Left cardiac atrium (tissue), 4 donors: Measurements from ENCODE around the gene KRT7. TPM values are rescaled to one million over a fixed set of nuclear protein-coding genes. Genes with fewer than 3 reads are reported as not detected.

Experiments
- ATAC-seq, 2 donors: fragments of 200-7000 bp; cut with Tn5 transposase; one replicate each; pipeline ENCODE4 v1.9.1; 2020; ENCODE audit warnings: mild to moderate bottlenecking in 2 of 2, moderate library complexity in 2 of 2
- DNase-seq: peaks from one replicate; pipeline ENCODE4 v3.0.0-alpha.2; 2020
- intact Hi-C, 2 donors: fragments of 100-400 bp; cut with DNase I; formaldehyde crosslinking; loops; one replicate each; pipeline versions ENCODE4 v1.14.1 to v1.15.1; 2022 to 2023
- total RNA-seq, 2 donors: library from RNA; stranded (reverse); fragmentation: NEBNext Ultra II Directional; extraction: Animal tissue kit (Norgen Biotek cat#: 25700); gene quantifications; one replicate each; pipeline ENCODE4 v1.2.1, GENCODE V29; 2021
- donor health status: DM: no; HTN: yes; CAD: no.
- donor health status: DM: no; HTN: yes; CAD: no; lungs with severe emphysema.
- donor health status: DM: yes; HTN: yes; CAD: no.
- donor health status: Dilated cardiomyopathy.

Gene KRT7
- total RNA-seq, 2 donors from 2014 or later: 1.0 to 34.3 TPM

- ATAC-seq (no peak), DNase-seq (peak; percentile 19)
- intact Hi-C loops: no loop called here
Measured at GRCh38 chr12:52208424-52209165, 24.4 kb upstream of the KRT7 start.

- intact Hi-C loops: no loop called here
- ATAC-seq (no peak), DNase-seq (peak; percentile 11)
Measured at GRCh38 chr12:52209321-52209720, 23.7 kb upstream of the KRT7 start.

GRCh38 chr12:52210186-52210924 is 22.7 kb upstream of the KRT7 start:
- intact Hi-C loops: loop anchor here in 1 of 2 donors (10.0 kb wide), 1 partner anchor 64 kb away; the partner anchor contains the start of gene KRT86
- DNase-seq (peak; percentile 35), ATAC-seq (peak; percentile 23 to 58)

GRCh38 chr12:52210925-52211650 is 22.0 kb upstream of the KRT7 start:
- ATAC-seq (no peak), DNase-seq (peak; percentile 18)
- intact Hi-C loops: loop anchor here in 1 of 2 donors (10.0 kb wide), 1 partner anchor 64 kb away; the partner anchor contains the start of gene KRT86

GRCh38 chr12:52211716-52212585 is 21.1 kb upstream of the KRT7 start:
- no peak for ATAC-seq
- intact Hi-C loops: loop anchor here in 1 of 2 donors (2.0 to 10.0 kb wide), 2 partner anchors 55 to 63 kb away; partner anchors contain the start of gene KRT86

GRCh38 chr12:52212701-52213563 is 20.1 kb upstream of the KRT7 start:
- intact Hi-C loops: loop anchor here in 1 of 2 donors (2.0 to 10.0 kb wide), 2 partner anchors 56 to 62 kb away; partner anchors contain the start of gene KRT86
- ATAC-seq (no peak), DNase-seq (peak; percentile 7)

More at GRCh38 chr12:52211716-52212585, 21.1 kb upstream of the KRT7 start:
- peak; percentile 6 for DNase-seq

GRCh38 chr12:52213564-52214420 is 19.3 kb upstream of the KRT7 start:
- DNase-seq (peak; percentile 67), ATAC-seq (peak; percentile 75 to 84)
- intact Hi-C loops: loop anchor here in 1 of 2 donors (2.0 to 10.0 kb wide), 2 partner anchors 57 to 61 kb away; partner anchors contain the start of gene KRT86

- intact Hi-C loops: loop anchor here in 1 of 2 donors (10.0 kb wide), 1 partner anchor 60 kb away; the partner anchor contains the start of gene KRT86
- ATAC-seq (no peak), DNase-seq (peak; percentile 4)
Measured at GRCh38 chr12:52214421-52214802, 18.6 kb upstream of the KRT7 start.

- peak in 1 of 2 donors; percentile 68 for ATAC-seq
- no peak for DNase-seq
- intact Hi-C loops: loop anchor here in 1 of 2 donors (10.0 kb wide), 1 partner anchor 59 kb away; the partner anchor contains the start of gene KRT86
Measured at GRCh38 chr12:52215587-52216031, 17.4 kb upstream of the KRT7 start.

GRCh38 chr12:52216100-52216499 is 16.9 kb upstream of the KRT7 start:
- DNase-seq (no peak), ATAC-seq (no peak)
- intact Hi-C loops: loop anchor here in 1 of 2 donors (10.0 kb wide), 1 partner anchor 59 kb away; the partner anchor contains the start of gene KRT86

GRCh38 chr12:52216807-52217206 is 16.2 kb upstream of the KRT7 start:
- no peak for DNase-seq
- intact Hi-C loops: loop anchor here in 1 of 2 donors (10.0 kb wide), 1 partner anchor 58 kb away; the partner anchor contains the start of gene KRT86
- no peak for ATAC-seq

- intact Hi-C loops: loop anchor here in 1 of 2 donors (10.0 kb wide), 1 partner anchor 58 kb away; the partner anchor contains the start of gene KRT86
- peak; percentile 22 to 58 for ATAC-seq
- DNase-seq: peak; percentile 70
Measured at GRCh38 chr12:52217223-52217622, 15.8 kb upstream of the KRT7 start.

- no peak for ATAC-seq
- DNase-seq: no peak
- intact Hi-C loops: loop anchor here in 1 of 2 donors (10.0 kb wide), 1 partner anchor 57 kb away; the partner anchor contains the start of gene KRT86
Measured at GRCh38 chr12:52218001-52218400, 15.0 kb upstream of the KRT7 start.

- DNase-seq (no peak), ATAC-seq (no peak)
- intact Hi-C loops: no loop called here
Measured at GRCh38 chr12:52220477-52220876, 12.6 kb upstream of the KRT7 start.

- no peak for ATAC-seq
Measured at GRCh38 chr12:52221070-52221781, 11.8 kb upstream of the KRT7 start.

More at GRCh38 chr12:52221070-52221781, 11.8 kb upstream of the KRT7 start:
- intact Hi-C loops: no loop called here
- no peak for DNase-seq
